Measurements from ENCODE around the gene SLC12A8.

SLC12A8 gene

GRCh38 chr3:125058529-125058928 is 154.0 kb downstream of the SLC12A8 start:
- Histone ChIP-seq H3K27ac (ENCODE audit: low read depth in 2 of 2, low read length in 2 of 2) (no peak overlapping the region), H3K9me3 (ENCODE audit: control insufficient read depth in 2 of 2, low read length in 2 of 2) (no peaks in the 10 kb centered on the region), H3K4me1 (ENCODE audit: control insufficient read depth in 2 of 2, insufficient read depth in 2 of 2, low read length in 2 of 2) (peaks cover 7 to 8% of the 10 kb centered on the region in 2 donors), H3K9ac (ENCODE audit: low read depth in 1 of 2, low read length in 2 of 2) (no peak overlapping the region), H3K36me3 (ENCODE audit: control insufficient read depth in 2 of 2, insufficient read depth in 2 of 2, low read length in 2 of 2) (no peaks in the 10 kb centered on the region), H3K27me3 (ENCODE audit: control insufficient read depth in 2 of 2, insufficient read depth in 2 of 2, low read length in 2 of 2) (peaks cover 0 to 2% of the 10 kb centered on the region in 2 donors), H3K4me3 (ENCODE audit: low read length in 2 of 2) (no peak overlapping the region)

DNA sequence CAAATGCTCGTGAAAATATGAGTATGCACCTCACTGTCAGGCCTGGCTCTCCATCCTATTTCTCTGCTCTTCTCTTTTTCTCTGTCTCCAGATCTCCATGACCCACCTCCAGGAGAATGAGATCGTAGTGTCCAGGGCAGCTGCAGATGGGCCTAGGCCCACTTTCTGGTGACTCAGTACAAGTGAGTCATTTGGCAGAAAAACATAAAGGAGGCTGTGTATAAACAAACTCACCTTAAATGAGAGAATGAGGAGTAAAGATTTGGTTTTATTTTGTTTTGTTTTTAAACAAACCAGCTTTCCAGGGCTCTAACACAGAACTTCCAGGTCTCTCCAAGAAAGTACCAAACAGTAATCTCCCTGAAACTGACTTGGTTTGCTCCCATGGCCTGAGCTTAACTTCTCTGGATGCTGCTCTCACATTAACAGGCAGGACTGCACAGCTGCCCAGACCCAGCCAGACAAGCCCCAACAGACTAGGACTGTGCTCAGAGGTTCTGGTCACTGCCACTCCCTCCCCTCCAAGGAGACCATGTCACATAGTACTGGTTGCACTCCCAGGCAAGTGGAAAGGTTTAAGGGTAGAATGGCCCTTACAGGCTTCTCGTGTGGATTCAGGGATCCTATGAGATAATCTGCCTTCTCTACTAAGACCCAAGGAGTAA is 155.2 kb downstream of the SLC12A8 start:
- Histone ChIP-seq H3K9ac (ENCODE audit: low read depth in 1 of 2, low read length in 2 of 2) (no peak overlapping the region), H3K27me3 (ENCODE audit: control insufficient read depth in 2 of 2, insufficient read depth in 2 of 2, low read length in 2 of 2) (no peaks in the 10 kb centered on the region), H3K36me3 (ENCODE audit: control insufficient read depth in 2 of 2, insufficient read depth in 2 of 2, low read length in 2 of 2) (no peaks in the 10 kb centered on the region), H3K9me3 (ENCODE audit: control insufficient read depth in 2 of 2, low read length in 2 of 2) (no peaks in the 10 kb centered on the region), H3K4me1 (ENCODE audit: control insufficient read depth in 2 of 2, insufficient read depth in 2 of 2, low read length in 2 of 2) (peaks cover 10 to 13% of the 10 kb centered on the region in 2 donors), H3K4me3 (ENCODE audit: low read length in 2 of 2) (no peak overlapping the region), H3K27ac (ENCODE audit: low read depth in 2 of 2, low read length in 2 of 2) (no peak overlapping the region)

DNA sequence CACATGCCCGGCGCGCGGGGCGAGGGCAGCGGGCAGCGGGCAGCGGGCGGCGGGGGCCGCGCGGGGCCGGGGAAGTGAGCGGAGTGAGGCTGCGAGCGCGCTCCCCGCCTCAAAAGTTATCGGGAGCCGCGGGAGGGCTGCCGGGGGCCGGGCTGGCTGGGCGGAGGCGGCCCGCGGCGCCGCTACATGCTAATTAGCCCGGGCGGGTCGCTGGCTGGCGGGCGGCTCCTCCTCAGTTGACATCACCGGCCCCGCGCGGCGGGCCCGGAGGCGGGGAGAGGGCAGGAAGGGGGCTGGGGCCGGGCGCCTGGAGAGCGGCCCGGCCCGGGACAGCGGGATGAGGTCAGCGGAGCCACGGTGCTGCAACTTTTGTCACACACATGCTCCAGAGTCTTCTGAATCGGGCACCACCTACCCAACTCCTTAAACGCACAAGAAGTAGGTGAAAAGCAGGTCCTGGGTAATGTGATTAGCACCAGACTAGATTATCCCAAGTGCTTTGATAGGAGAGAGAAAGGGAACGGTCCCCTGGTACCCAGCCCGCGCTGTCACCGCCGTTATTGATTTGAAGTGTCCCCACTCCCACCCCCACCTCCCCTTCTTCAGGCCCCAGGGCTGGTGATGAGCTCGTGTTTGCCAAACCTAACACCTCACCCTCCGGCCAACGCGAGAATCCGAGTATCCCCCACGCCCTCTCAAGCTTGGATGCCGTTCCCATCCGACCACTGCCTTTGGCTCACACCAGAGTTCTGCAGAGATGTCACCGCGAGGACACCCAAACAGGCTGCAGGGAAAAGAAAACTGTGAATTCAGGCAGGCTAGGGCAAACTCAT is 156.4 kb downstream of the SLC12A8 start, which contains the start of gene HEG1:
Gene HEG1 (minus strand): TSS at position 85 of the 833 bp plus-strand sequence. CDS start 107 bp downstream, outside the sequence.
- Histone ChIP-seq H3K36me3 (ENCODE audit: control insufficient read depth in 2 of 2, insufficient read depth in 2 of 2, low read length in 2 of 2) (no peaks in the 10 kb centered on the region), H3K27me3 (ENCODE audit: control insufficient read depth in 2 of 2, insufficient read depth in 2 of 2, low read length in 2 of 2) (no peaks in the 10 kb centered on the region), H3K4me3 (ENCODE audit: low read length in 2 of 2) (peak within 1 kb of the TSS; percentile 67 to 77), H3K4me1 (ENCODE audit: control insufficient read depth in 2 of 2, insufficient read depth in 2 of 2, low read length in 2 of 2) (peaks cover 15 to 18% of the 10 kb centered on the region in 2 donors), H3K9ac (ENCODE audit: low read depth in 1 of 2, low read length in 2 of 2) (peak within 1 kb of the TSS; percentile 61 to 72), H3K27ac (ENCODE audit: low read depth in 2 of 2, low read length in 2 of 2) (peak within 1 kb of the TSS; percentile 64 to 71), H3K9me3 (ENCODE audit: control insufficient read depth in 2 of 2, low read length in 2 of 2) (no peaks in the 10 kb centered on the region)

- Histone ChIP-seq H3K27ac (ENCODE audit: low read depth in 2 of 2, low read length in 2 of 2) (peak overlapping the region; percentile 64 to 69), H3K27me3 (ENCODE audit: control insufficient read depth in 2 of 2, insufficient read depth in 2 of 2, low read length in 2 of 2) (no peaks in the 10 kb centered on the region), H3K36me3 (ENCODE audit: control insufficient read depth in 2 of 2, insufficient read depth in 2 of 2, low read length in 2 of 2) (no peaks in the 10 kb centered on the region), H3K4me1 (ENCODE audit: control insufficient read depth in 2 of 2, insufficient read depth in 2 of 2, low read length in 2 of 2) (peaks cover 15 to 21% of the 10 kb centered on the region in 2 donors), H3K9me3 (ENCODE audit: control insufficient read depth in 2 of 2, low read length in 2 of 2) (no peaks in the 10 kb centered on the region), H3K4me3 (ENCODE audit: low read length in 2 of 2) (peak overlapping the region; percentile 67 to 77), H3K9ac (ENCODE audit: low read depth in 1 of 2, low read length in 2 of 2) (peak overlapping the region; percentile 61 to 72)
Observed at GRCh38 chr3:125055331-125055912, 157.1 kb downstream of the SLC12A8 start.

- Histone ChIP-seq H3K4me1 (ENCODE audit: control insufficient read depth in 2 of 2, insufficient read depth in 2 of 2, low read length in 2 of 2) (peaks cover 15 to 21% of the 10 kb centered on the region in 2 donors), H3K27me3 (ENCODE audit: control insufficient read depth in 2 of 2, insufficient read depth in 2 of 2, low read length in 2 of 2) (no peaks in the 10 kb centered on the region), H3K36me3 (ENCODE audit: control insufficient read depth in 2 of 2, insufficient read depth in 2 of 2, low read length in 2 of 2) (no peaks in the 10 kb centered on the region), H3K4me3 (ENCODE audit: low read length in 2 of 2) (peak overlapping the region; percentile 67 to 77), H3K27ac (ENCODE audit: low read depth in 2 of 2, low read length in 2 of 2) (peak overlapping the region; percentile 64 to 69), H3K9ac (ENCODE audit: low read depth in 1 of 2, low read length in 2 of 2) (peak overlapping the region; percentile 61 to 72), H3K9me3 (ENCODE audit: control insufficient read depth in 2 of 2, low read length in 2 of 2) (no peaks in the 10 kb centered on the region)
Observed at GRCh38 chr3:125054449-125055329, 157.9 kb downstream of the SLC12A8 start.

- no peaks in the 10 kb centered on the region for H3K36me3 ChIP-seq (ENCODE audit: control insufficient read depth in 2 of 2, insufficient read depth in 2 of 2, low read length in 2 of 2)
- no peaks in the 10 kb centered on the region for H3K9me3 ChIP-seq (ENCODE audit: control insufficient read depth in 2 of 2, low read length in 2 of 2)
- H3K27me3 ChIP-seq (ENCODE audit: control insufficient read depth in 2 of 2, insufficient read depth in 2 of 2, low read length in 2 of 2), result no peaks in the 10 kb centered on the region
- H3K27ac ChIP-seq (ENCODE audit: low read depth in 2 of 2, low read length in 2 of 2), result peak overlapping the region in 1 of 2 donors; percentile 64
- H3K4me3 ChIP-seq (ENCODE audit: low read length in 2 of 2), result peak overlapping the region in 1 of 2 donors; percentile 77
- peaks cover 15 to 21% of the 10 kb centered on the region in 2 donors for H3K4me1 ChIP-seq (ENCODE audit: control insufficient read depth in 2 of 2, insufficient read depth in 2 of 2, low read length in 2 of 2)
- no peak overlapping the region for H3K9ac ChIP-seq (ENCODE audit: low read depth in 1 of 2, low read length in 2 of 2)
Observed at GRCh38 chr3:125054062-125054448, 158.5 kb downstream of the SLC12A8 start.

GRCh38 chr3:125053304-125053699 is 159.2 kb downstream of the SLC12A8 start:
- Histone ChIP-seq H3K27ac (ENCODE audit: low read depth in 2 of 2, low read length in 2 of 2) (peak overlapping the region; percentile 42 to 64), H3K9ac (ENCODE audit: low read depth in 1 of 2, low read length in 2 of 2) (no peak overlapping the region), H3K4me1 (ENCODE audit: control insufficient read depth in 2 of 2, insufficient read depth in 2 of 2, low read length in 2 of 2) (peaks cover 15 to 21% of the 10 kb centered on the region in 2 donors), H3K36me3 (ENCODE audit: control insufficient read depth in 2 of 2, insufficient read depth in 2 of 2, low read length in 2 of 2) (no peaks in the 10 kb centered on the region), H3K4me3 (ENCODE audit: low read length in 2 of 2) (peak overlapping the region in 1 of 2 donors; percentile 35), H3K9me3 (ENCODE audit: control insufficient read depth in 2 of 2, low read length in 2 of 2) (no peaks in the 10 kb centered on the region), H3K27me3 (ENCODE audit: control insufficient read depth in 2 of 2, insufficient read depth in 2 of 2, low read length in 2 of 2) (no peaks in the 10 kb centered on the region)

GRCh38 chr3:125052624-125053303 is 159.8 kb downstream of the SLC12A8 start:
- peak overlapping the region; percentile 12 to 49 for H3K4me3 ChIP-seq (ENCODE audit: low read length in 2 of 2)
- peaks cover 15 to 21% of the 10 kb centered on the region in 2 donors for H3K4me1 ChIP-seq (ENCODE audit: control insufficient read depth in 2 of 2, insufficient read depth in 2 of 2, low read length in 2 of 2)
- H3K9ac ChIP-seq (ENCODE audit: low read depth in 1 of 2, low read length in 2 of 2), result no peak overlapping the region
- H3K9me3 ChIP-seq (ENCODE audit: control insufficient read depth in 2 of 2, low read length in 2 of 2), result no peaks in the 10 kb centered on the region
- H3K36me3 ChIP-seq (ENCODE audit: control insufficient read depth in 2 of 2, insufficient read depth in 2 of 2, low read length in 2 of 2), result no peaks in the 10 kb centered on the region
- no peaks in the 10 kb centered on the region for H3K27me3 ChIP-seq (ENCODE audit: control insufficient read depth in 2 of 2, insufficient read depth in 2 of 2, low read length in 2 of 2)
- peak overlapping the region; percentile 42 to 64 for H3K27ac ChIP-seq (ENCODE audit: low read depth in 2 of 2, low read length in 2 of 2)

Data from mucosa of rectum (tissue), 2 donors.